ENCODE data around the gene SLC2A9.

GRCh38 chr4:10021653-10022023 lies 341 bp upstream of the SLC2A9 start:
- TF ChIP-seq CTCF (IDR thresholded peaks at IDR 0.05 in 4 of 5, conservative IDR thresholded peaks at IDR 0.05 in 1 of 5) (no peak), POLR2A (IDR thresholded peaks at IDR 0.05) (no peak)

All from gastrocnemius medialis (tissue), 4 donors.